Neuronal stem cell (in vitro differentiated cells): Measurements from ENCODE around the gene TOM1L2.

ENCODE experiments used
- DNase-seq: peaks from one replicate; pipeline ENCODE4 v3.0.0-alpha.2; 2013; ENCODE audit warnings: low spot score
- H2AFZ ChIP-seq: one replicate; pipeline ENCODE4 v1.6.1; 2013; ENCODE audit warnings: mild to moderate bottlenecking, low read length, inconsistent platforms
- H2AK5ac ChIP-seq: 2 replicates; pipeline ENCODE4 v1.6.1; 2013; ENCODE audit warnings: low read depth, mild to moderate bottlenecking, inconsistent platforms, low read length, moderate library complexity, mixed read lengths
- H2BK120ac ChIP-seq: 2 replicates; pipeline ENCODE4 v1.6.1; 2013; ENCODE audit warnings: low read depth, mild to moderate bottlenecking, inconsistent platforms, low read length, moderate library complexity, mixed read lengths
- H2BK12ac ChIP-seq: one replicate; pipeline ENCODE4 v1.6.1; 2013; ENCODE audit warnings: low read length, inconsistent platforms
- H2BK15ac ChIP-seq: 2 replicates; pipeline ENCODE4 v1.6.1; 2013; ENCODE audit warnings: mild to moderate bottlenecking, low read length, inconsistent platforms, mixed read lengths
- H2BK5ac ChIP-seq: one replicate; pipeline ENCODE4 v1.6.1; 2013; ENCODE audit warnings: inconsistent platforms, mild to moderate bottlenecking, low read length, moderate library complexity
- H3K14ac ChIP-seq: one replicate; pipeline ENCODE4 v1.6.1; 2013; ENCODE audit warnings: low read length, inconsistent platforms
- H3K18ac ChIP-seq: 2 replicates; pipeline ENCODE4 v1.6.1; 2013; ENCODE audit warnings: low read length, inconsistent platforms
- H3K23ac ChIP-seq: 2 replicates; pipeline ENCODE4 v1.6.1; 2013; ENCODE audit warnings: low read depth, mild to moderate bottlenecking, mixed read lengths, low read length, inconsistent platforms; ENCODE audit not compliant: poor library complexity
- H3K27ac ChIP-seq: replicated peaks from 3 replicates; pipeline ENCODE4 v1.5.1; 2013; ENCODE audit warnings: low read length, inconsistent platforms
- H3K27me3 ChIP-seq, 3 experiments: 2 replicates each; pipeline ENCODE4 v1.6.1; 2013; ENCODE audit warnings: low read length in 3 of 3, mild to moderate bottlenecking in 2 of 3, inconsistent platforms in 1 of 3, low read depth in 1 of 3, mixed read lengths in 1 of 3, moderate library complexity in 1 of 3; ENCODE audit not compliant: control insufficient read depth in 3 of 3, insufficient read depth in 3 of 3
- H3K36me3 ChIP-seq, 2 donors: replicated peaks in 1 of 2; 2 replicates each; pipeline ENCODE4 v1.6.1; 2013; ENCODE audit warnings: low read length in 2 of 2; ENCODE audit not compliant: control insufficient read depth in 2 of 2, insufficient read depth in 2 of 2
- H3K4ac ChIP-seq: 2 replicates; pipeline ENCODE4 v1.6.1; 2013; ENCODE audit warnings: inconsistent platforms, mild to moderate bottlenecking, low read length, moderate library complexity
- H3K4me1 ChIP-seq, 2 donors: 1 replicate in 1 of 2; 2 replicates in 1 of 2; pipeline ENCODE4 v1.6.1; 2013; ENCODE audit warnings: low read length in 2 of 2, low read depth in 1 of 2; ENCODE audit not compliant: control insufficient read depth in 2 of 2, insufficient read depth in 1 of 2
- H3K4me2 ChIP-seq: one replicate; pipeline ENCODE4 v1.6.1; 2013; ENCODE audit warnings: mild to moderate bottlenecking, low read length, inconsistent platforms; ENCODE audit not compliant: insufficient read depth, poor library complexity, severe bottlenecking
- H3K4me3 ChIP-seq, 2 donors: 2 replicates each; pipeline ENCODE4 v1.5.1; 2013; ENCODE audit warnings: low read length in 2 of 2, mild to moderate bottlenecking in 2 of 2, inconsistent platforms in 1 of 2, moderate library complexity in 1 of 2
- H3K79me1 ChIP-seq: one replicate; pipeline ENCODE4 v1.6.1; 2013; ENCODE audit warnings: low read depth, mild to moderate bottlenecking, inconsistent platforms, low read length, moderate library complexity
- H3K9ac ChIP-seq: one replicate; pipeline ENCODE4 v1.6.1; 2013; ENCODE audit warnings: mild to moderate bottlenecking, low read depth, low read length, inconsistent platforms; ENCODE audit not compliant: poor library complexity
- H3K9me3 ChIP-seq, 2 donors: replicated peaks in 1 of 2; 2 replicates each; pipeline versions ENCODE3 to v1.6.1; 2013; ENCODE audit warnings: low read length in 2 of 2, mild to moderate bottlenecking in 2 of 2, inconsistent platforms in 1 of 2, low read depth in 1 of 2, mixed read lengths in 1 of 2, moderate library complexity in 1 of 2; ENCODE audit not compliant: control insufficient read depth in 2 of 2, insufficient read depth in 1 of 2
- H4K8ac ChIP-seq: one replicate; pipeline ENCODE4 v1.6.1; 2013; ENCODE audit warnings: low read depth, mild to moderate bottlenecking, inconsistent platforms, low read length, moderate library complexity
- H4K91ac ChIP-seq: one replicate; pipeline ENCODE4 v1.6.1; 2013; ENCODE audit warnings: low read length, low read depth, mild to moderate bottlenecking, inconsistent platforms; ENCODE audit not compliant: poor library complexity
- WGBS, 2 donors: extraction: QIAGEN DNeasy Blood & Tissue Kit; methylation state at CpG; one replicate each; pipeline ENCODE4 v1.1.7; 2013; ENCODE audit warnings: missing lambda C conversion rate in 2 of 2, mixed read lengths in 1 of 2; ENCODE audit not compliant: insufficient read length in 2 of 2, insufficient replicate concordance in 1 of 2; ENCODE audit errors: extremely low coverage in 2 of 2; 5-methylcytosine and 5-hydroxymethylcytosine counted together

TOM1L2 gene

GRCh38 chr17:17972952-17973254, 703 bp upstream of the TOM1L2 start:
- Histone ChIP-seq H2BK15ac (no peak overlapping the region), H3K27me3 (no peaks in the 10 kb centered on the region), H3K4me2 (peak overlapping the region; percentile 59), H3K9ac (no peak overlapping the region), H2BK5ac (no peak overlapping the region), H3K27ac (no peak overlapping the region), H3K18ac (no peak overlapping the region), H4K91ac (no peak overlapping the region), H3K4me3 (peak overlapping the region; percentile 56 to 80), H3K36me3 (no peaks in the 10 kb centered on the region), H2AK5ac (no peak overlapping the region), H3K4ac (no peak overlapping the region), H3K14ac (no peak overlapping the region), H4K8ac (no peak overlapping the region), H3K23ac (no peak overlapping the region), H3K79me1 (peaks cover 3% of the 10 kb centered on the region), H2AFZ (peak overlapping the region; percentile 90), H2BK12ac (no peak overlapping the region), H3K9me3 (no peaks in the 10 kb centered on the region), H2BK120ac (no peak overlapping the region), H3K4me1 (peaks cover 9 to 13% of the 10 kb centered on the region in 2 donors)
- WGBS, 2 donors = no CpG with 5 or more reads among the region's 13 CpGs
- no peak for DNase-seq

- DNase-seq = no peak
- no peak overlapping the region for H4K8ac ChIP-seq
Observed at GRCh38 chr17:17971431-17972125, 622 bp downstream of the TOM1L2 start.

GRCh38 chr17:17970699-17971430, 1.3 kb downstream of the TOM1L2 start:
- Histone ChIP-seq H3K9ac (no peak overlapping the region), H3K4me3 (peak overlapping the region in 1 of 2 donors; percentile 64), H2AFZ (no peak overlapping the region), H2BK15ac (no peak overlapping the region), H3K27ac (no peak overlapping the region), H2BK120ac (no peak overlapping the region), H3K14ac (no peak overlapping the region), H3K79me1 (peaks cover 4% of the 10 kb centered on the region), H3K18ac (no peak overlapping the region), H3K23ac (no peak overlapping the region), H2AK5ac (no peak overlapping the region), H4K8ac (no peak overlapping the region), H3K27me3 (no peaks in the 10 kb centered on the region), H2BK5ac (no peak overlapping the region), H2BK12ac (no peak overlapping the region), H4K91ac (no peak overlapping the region), H3K36me3 (no peaks in the 10 kb centered on the region), H3K9me3 (no peaks in the 10 kb centered on the region), H3K4me2 (peak overlapping the region; percentile 92), H3K4ac (no peak overlapping the region), H3K4me1 (peaks cover 5 to 10% of the 10 kb centered on the region in 2 donors)
- no peak for DNase-seq
- no CpG with 5 or more reads among the region's 1 CpG for WGBS, 2 donors

More at GRCh38 chr17:17971431-17972125, 622 bp downstream of the TOM1L2 start:
- no peaks in the 10 kb centered on the region for H3K36me3 ChIP-seq
- H2AK5ac ChIP-seq = peak overlapping the region; percentile 94
- no peaks in the 10 kb centered on the region for H3K9me3 ChIP-seq
- H3K18ac ChIP-seq = peak overlapping the region; percentile 49
- peak overlapping the region; percentile 64 to 89 for H3K4me3 ChIP-seq
- H2BK15ac ChIP-seq = no peak overlapping the region
- peak overlapping the region; percentile 91 for H3K9ac ChIP-seq
- peaks cover 5 to 10% of the 10 kb centered on the region in 2 donors for H3K4me1 ChIP-seq
- H3K27ac ChIP-seq = no peak overlapping the region
- no peak overlapping the region for H4K91ac ChIP-seq
- no peak overlapping the region for H2BK12ac ChIP-seq
- peak overlapping the region; percentile 87 for H2AFZ ChIP-seq
- H3K23ac ChIP-seq = peak overlapping the region; percentile 81
- H2BK120ac ChIP-seq = no peak overlapping the region
- H3K4ac ChIP-seq = no peak overlapping the region
- H3K14ac ChIP-seq = peak overlapping the region; percentile 14
- peak overlapping the region; percentile 92 for H3K4me2 ChIP-seq
- no CpG with 5 or more reads among the region's 33 CpGs for WGBS, 2 donors
- H2BK5ac ChIP-seq = peak overlapping the region; percentile 71
- H3K79me1 ChIP-seq = peaks cover 4% of the 10 kb centered on the region
- no peaks in the 10 kb centered on the region for H3K27me3 ChIP-seq

GRCh38 chr17:17966399-17966798, 5.8 kb downstream of the TOM1L2 start:
- H2BK5ac ChIP-seq = no peak overlapping the region
- no peak overlapping the region for H4K8ac ChIP-seq
- no peak overlapping the region for H3K4ac ChIP-seq
- H3K27ac ChIP-seq = no peak overlapping the region
- no peaks in the 10 kb centered on the region for H3K27me3 ChIP-seq
- H3K9ac ChIP-seq = no peak overlapping the region
- H3K4me1 ChIP-seq = peaks cover 2 to 4% of the 10 kb centered on the region in 2 donors
- no peaks in the 10 kb centered on the region for H3K9me3 ChIP-seq
- H3K14ac ChIP-seq = no peak overlapping the region
- H2BK12ac ChIP-seq = no peak overlapping the region
- H2AFZ ChIP-seq = no peak overlapping the region
- no peak overlapping the region for H2BK15ac ChIP-seq
- H2AK5ac ChIP-seq = no peak overlapping the region
- no peak overlapping the region for H3K4me3 ChIP-seq
- no CpG with 5 or more reads among the region's 3 CpGs for WGBS, 2 donors
- H4K91ac ChIP-seq = no peak overlapping the region
- H3K36me3 ChIP-seq = no peaks in the 10 kb centered on the region
- no peak overlapping the region for H3K23ac ChIP-seq
- DNase-seq = no peak
- H3K18ac ChIP-seq = no peak overlapping the region
- H2BK120ac ChIP-seq = no peak overlapping the region
- H3K4me2 ChIP-seq = no peak overlapping the region
- peaks cover 2% of the 10 kb centered on the region for H3K79me1 ChIP-seq
